ENCODE measurements around the gene PDHX. TPM values are rescaled to one million over a fixed set of nuclear protein-coding genes. Genes with fewer than 3 reads are reported as not detected.

The PDHX gene
- total RNA-seq, 1 donor from 2014 or later, result 31.8 TPM

DNA sequence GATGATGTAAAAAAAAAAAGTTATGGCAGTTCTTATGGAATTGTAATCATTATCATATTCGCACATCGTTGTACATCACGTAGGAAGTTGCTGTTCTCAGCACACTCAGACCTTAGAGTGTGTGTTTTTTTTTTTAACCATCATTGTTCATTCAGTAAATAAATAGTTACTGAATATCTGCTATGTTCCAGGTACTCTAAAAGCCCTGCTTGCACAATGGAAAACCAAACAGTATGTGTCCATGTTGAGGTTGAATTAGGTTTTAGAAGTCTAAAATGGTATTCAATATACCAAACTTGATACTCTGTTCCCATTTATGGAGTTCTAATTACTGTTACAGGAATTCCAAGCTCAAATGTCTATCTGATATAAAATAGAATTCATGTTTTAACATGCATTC lies 41.2 kb downstream of the PDHX start:
- Mint-ChIP-seq H3K27me3 (ENCODE audit: unreplicated experiment) (no peaks in the 10 kb centered on the region), H3K4me1 (ENCODE audit: unreplicated experiment) (no peaks in the 10 kb centered on the region), H3K36me3 (ENCODE audit: low read depth, unreplicated experiment) (no peaks in the 10 kb centered on the region), H3K9me3 (ENCODE audit: unreplicated experiment) (no peaks in the 10 kb centered on the region), H3K27ac (ENCODE audit: unreplicated experiment) (no peak overlapping the region), H3K4me3 (ENCODE audit: unreplicated experiment) (no peak overlapping the region)
- TF ChIP-seq, protein P1, sequence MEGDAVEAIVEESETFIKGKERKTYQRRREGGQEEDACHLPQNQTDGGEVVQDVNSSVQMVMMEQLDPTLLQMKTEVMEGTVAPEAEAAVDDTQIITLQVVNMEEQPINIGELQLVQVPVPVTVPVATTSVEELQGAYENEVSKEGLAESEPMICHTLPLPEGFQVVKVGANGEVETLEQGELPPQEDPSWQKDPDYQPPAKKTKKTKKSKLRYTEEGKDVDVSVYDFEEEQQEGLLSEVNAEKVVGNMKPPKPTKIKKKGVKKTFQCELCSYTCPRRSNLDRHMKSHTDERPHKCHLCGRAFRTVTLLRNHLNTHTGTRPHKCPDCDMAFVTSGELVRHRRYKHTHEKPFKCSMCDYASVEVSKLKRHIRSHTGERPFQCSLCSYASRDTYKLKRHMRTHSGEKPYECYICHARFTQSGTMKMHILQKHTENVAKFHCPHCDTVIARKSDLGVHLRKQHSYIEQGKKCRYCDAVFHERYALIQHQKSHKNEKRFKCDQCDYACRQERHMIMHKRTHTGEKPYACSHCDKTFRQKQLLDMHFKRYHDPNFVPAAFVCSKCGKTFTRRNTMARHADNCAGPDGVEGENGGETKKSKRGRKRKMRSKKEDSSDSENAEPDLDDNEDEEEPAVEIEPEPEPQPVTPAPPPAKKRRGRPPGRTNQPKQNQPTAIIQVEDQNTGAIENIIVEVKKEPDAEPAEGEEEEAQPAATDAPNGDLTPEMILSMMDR (IDR thresholded peaks at IDR 0.05; ENCODE audit: unreplicated experiment), result no peak
- DNase-seq (ENCODE audit: low spot score), result no peak

DNA sequence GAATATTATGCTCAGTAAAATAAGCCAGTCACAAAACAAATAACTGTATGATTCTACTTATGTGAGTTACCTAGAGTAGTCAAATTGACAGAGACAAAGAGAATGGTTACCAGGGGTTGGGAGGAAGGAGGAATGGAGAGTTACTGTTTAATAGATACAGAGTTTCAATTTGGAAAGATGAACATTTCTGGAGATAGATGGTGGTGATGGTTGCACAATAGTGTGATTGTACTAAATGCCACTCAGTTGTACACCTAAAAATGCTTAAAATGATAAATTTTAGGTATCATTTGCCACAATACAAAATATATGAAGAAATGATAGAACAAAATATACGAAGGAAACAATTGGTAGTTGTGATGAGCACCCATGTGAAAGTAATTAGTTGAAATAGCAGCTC lies 43.4 kb downstream of the PDHX start:
- DNase-seq (ENCODE audit: low spot score), result no peak
- H3K4me1 Mint-ChIP-seq (ENCODE audit: unreplicated experiment), result no peaks in the 10 kb centered on the region
- TF ChIP-seq, protein P1 (IDR thresholded peaks at IDR 0.05; ENCODE audit: unreplicated experiment), result no peak
- H3K36me3 Mint-ChIP-seq (ENCODE audit: low read depth, unreplicated experiment), result no peaks in the 10 kb centered on the region
- no peak overlapping the region for H3K27ac Mint-ChIP-seq (ENCODE audit: unreplicated experiment)
- no peak overlapping the region for H3K4me3 Mint-ChIP-seq (ENCODE audit: unreplicated experiment)
- no peaks in the 10 kb centered on the region for H3K9me3 Mint-ChIP-seq (ENCODE audit: unreplicated experiment)
- H3K27me3 Mint-ChIP-seq (ENCODE audit: unreplicated experiment), result no peaks in the 10 kb centered on the region

DNA sequence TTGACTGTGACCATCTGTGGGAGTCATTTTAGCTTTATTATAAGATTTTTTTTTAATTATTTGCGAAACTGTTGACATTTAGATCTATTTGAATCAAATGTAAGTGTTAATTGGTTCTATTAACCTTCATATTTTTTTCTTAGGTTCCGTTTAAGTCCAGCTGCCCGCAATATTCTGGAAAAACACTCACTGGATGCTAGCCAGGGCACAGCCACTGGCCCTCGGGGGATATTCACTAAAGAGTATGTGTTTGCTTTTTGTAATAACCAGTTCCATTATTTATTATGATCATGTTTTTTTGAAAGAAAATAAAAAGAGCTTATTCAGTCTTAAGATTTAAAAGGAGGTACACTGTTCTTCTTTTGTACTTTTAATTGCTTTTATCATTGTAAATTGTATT lies 43.9 kb downstream of the PDHX start:
- Mint-ChIP-seq H3K4me3 (ENCODE audit: unreplicated experiment) (no peak overlapping the region), H3K36me3 (ENCODE audit: low read depth, unreplicated experiment) (no peaks in the 10 kb centered on the region), H3K4me1 (ENCODE audit: unreplicated experiment) (no peaks in the 10 kb centered on the region), H3K27ac (ENCODE audit: unreplicated experiment) (no peak overlapping the region), H3K9me3 (ENCODE audit: unreplicated experiment) (no peaks in the 10 kb centered on the region), H3K27me3 (ENCODE audit: unreplicated experiment) (no peaks in the 10 kb centered on the region)
- no peak for DNase-seq (ENCODE audit: low spot score)
- TF ChIP-seq, protein P1 (IDR thresholded peaks at IDR 0.05; ENCODE audit: unreplicated experiment), result no peak

DNA sequence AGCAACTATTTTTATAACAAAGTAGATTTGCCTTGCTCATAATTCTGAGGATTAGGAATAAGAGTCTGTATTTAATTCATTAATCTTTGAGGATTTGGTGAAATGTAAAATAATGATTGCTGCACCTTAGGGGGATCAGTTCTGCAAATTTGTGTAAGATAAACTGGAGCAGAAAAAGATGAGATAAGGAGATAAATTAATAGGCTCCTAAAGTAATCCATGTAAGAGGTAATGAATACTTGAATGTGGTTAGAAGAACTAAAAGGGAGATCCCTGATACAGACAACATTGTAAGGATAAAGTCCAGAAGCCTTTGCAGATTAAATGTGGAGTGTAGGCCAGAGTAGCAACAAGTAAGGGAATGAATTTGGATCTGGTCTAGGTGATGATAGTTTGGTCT lies 45.6 kb downstream of the PDHX start:
- Mint-ChIP-seq H3K27ac (ENCODE audit: unreplicated experiment) (no peak overlapping the region), H3K36me3 (ENCODE audit: low read depth, unreplicated experiment) (no peaks in the 10 kb centered on the region), H3K27me3 (ENCODE audit: unreplicated experiment) (no peaks in the 10 kb centered on the region), H3K4me3 (ENCODE audit: unreplicated experiment) (no peak overlapping the region), H3K9me3 (ENCODE audit: unreplicated experiment) (no peaks in the 10 kb centered on the region), H3K4me1 (ENCODE audit: unreplicated experiment) (no peaks in the 10 kb centered on the region)
- TF ChIP-seq, protein P1 (IDR thresholded peaks at IDR 0.05; ENCODE audit: unreplicated experiment), result no peak
- DNase-seq (ENCODE audit: low spot score), result no peak

DNA sequence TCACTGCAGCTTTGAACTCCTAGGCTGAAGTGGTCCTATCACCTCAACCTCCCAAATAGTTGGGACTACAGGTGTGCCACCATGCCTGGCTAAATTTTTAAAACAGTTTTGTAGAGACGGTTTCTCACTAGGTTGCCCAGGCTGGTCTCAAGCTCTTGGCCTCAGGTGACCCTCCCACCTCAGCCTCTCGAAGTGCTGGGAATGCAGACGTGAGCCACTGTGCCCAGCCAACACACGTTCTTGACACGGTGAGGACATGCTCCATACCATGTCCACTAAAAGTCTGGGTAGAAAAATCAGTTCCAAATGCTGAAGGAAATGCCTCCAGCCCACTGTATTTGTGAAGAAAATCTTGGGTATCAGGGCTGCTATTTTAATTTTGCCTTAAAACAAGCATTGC lies 46.9 kb downstream of the PDHX start:
- no peaks in the 10 kb centered on the region for H3K27me3 Mint-ChIP-seq (ENCODE audit: unreplicated experiment)
- no peaks in the 10 kb centered on the region for H3K36me3 Mint-ChIP-seq (ENCODE audit: low read depth, unreplicated experiment)
- no peak for DNase-seq (ENCODE audit: low spot score)
- TF ChIP-seq, protein P1 (IDR thresholded peaks at IDR 0.05; ENCODE audit: unreplicated experiment), result no peak
- H3K4me1 Mint-ChIP-seq (ENCODE audit: unreplicated experiment), result no peaks in the 10 kb centered on the region
- no peak overlapping the region for H3K4me3 Mint-ChIP-seq (ENCODE audit: unreplicated experiment)
- no peak overlapping the region for H3K27ac Mint-ChIP-seq (ENCODE audit: unreplicated experiment)
- H3K9me3 Mint-ChIP-seq (ENCODE audit: unreplicated experiment), result no peaks in the 10 kb centered on the region
